CD4-positive, alpha-beta T cell (primary cell): Measurements from ENCODE around the gene VIT. TPM values are rescaled to one million over a fixed set of nuclear protein-coding genes. Genes with fewer than 3 reads are reported as not detected.

Experiments
- ATAC-seq: fragments of 200-7000 bp; cut with Tn5 transposase; one replicate; pipeline ENCODE4 v1.10.0; 2022; ENCODE audit warnings: mild to moderate bottlenecking; ENCODE audit not compliant: poor library complexity
- CTCF ChIA-PET: fragments of 350-600 bp; sonication (Branson Sonifier 250); formaldehyde crosslinking; loops from one replicate; lab custom pipeline; 2021; ENCODE audit warnings: antibody characterized with exemption, inconsistent platforms; lab: Charles Lee
- POLR2A ChIA-PET: fragments of 350-600 bp; sonication (Branson Sonifier 250); formaldehyde crosslinking; loops from one replicate; lab custom pipeline; 2021; ENCODE audit warnings: antibody characterized with exemption, inconsistent platforms; lab: Charles Lee
- DNase-seq, 14 experiments: peaks; one replicate each; pipeline ENCODE4 v3.0.0-alpha.2; 2013 to 2020; ENCODE audit warnings: mixed read lengths in 2 of 14
- H3K27ac ChIP-seq, 2 donors: one replicate each; pipeline versions ENCODE4 v1.5.1 to v1.7.0; 2013; ENCODE audit warnings: low read length in 2 of 2, low read depth in 1 of 2, mild to moderate bottlenecking in 1 of 2
- H3K27me3 ChIP-seq, 2 experiments: 1 replicate in 1 of 2; 2 replicates in 1 of 2; pipeline versions ENCODE4 v1.6.1 to v1.7.0; 2013; ENCODE audit warnings: low read length in 2 of 2, control low read depth in 1 of 2, mild to moderate bottlenecking in 1 of 2, moderate library complexity in 1 of 2; ENCODE audit not compliant: insufficient read depth in 2 of 2, control insufficient read depth in 1 of 2
- H3K36me3 ChIP-seq: one replicate; pipeline ENCODE4 v1.6.1; 2013; ENCODE audit warnings: low read length, control low read depth; ENCODE audit not compliant: insufficient read depth
- H3K4me1 ChIP-seq: one replicate; pipeline ENCODE4 v1.6.1; 2013; ENCODE audit warnings: low read length, control low read depth; ENCODE audit not compliant: insufficient read depth
- H3K4me3 ChIP-seq: one replicate; pipeline ENCODE4 v1.5.1; 2013; ENCODE audit warnings: mild to moderate bottlenecking, low read length, moderate library complexity
- H3K9me3 ChIP-seq, 2 experiments: 1 replicate in 1 of 2; 2 replicates in 1 of 2; pipeline versions ENCODE4 v1.6.1 to v1.7.0; 2013; ENCODE audit warnings: low read length in 2 of 2, mild to moderate bottlenecking in 2 of 2, control low read depth in 1 of 2, moderate library complexity in 1 of 2; ENCODE audit not compliant: control insufficient read depth in 1 of 2, insufficient read depth in 1 of 2
- H3K27ac Mint-ChIP-seq: one replicate; pipeline ENCODE4 v1.8.0; 2020; ENCODE audit warnings: mixed read lengths
- H3K27me3 Mint-ChIP-seq: one replicate; pipeline ENCODE4 v1.8.0; 2021; ENCODE audit warnings: mixed read lengths
- H3K36me3 Mint-ChIP-seq: one replicate; pipeline ENCODE4 v1.8.0; 2021; ENCODE audit warnings: low read depth, mixed read lengths
- H3K4me1 Mint-ChIP-seq: one replicate; pipeline ENCODE4 v1.8.0; 2021; ENCODE audit warnings: low read depth, mixed read lengths
- H3K4me3 Mint-ChIP-seq: one replicate; pipeline ENCODE4 v1.8.0; 2020; ENCODE audit warnings: mild to moderate bottlenecking, mixed read lengths
- H3K9me3 Mint-ChIP-seq: one replicate; pipeline ENCODE4 v1.8.0; 2020; ENCODE audit warnings: mixed read lengths
- intact Hi-C, 2 experiments: fragments of 100-400 bp; cut with DNase I in 1 of 2; cut with micrococcal nuclease in 1 of 2; formaldehyde crosslinking; loops; one replicate each; pipeline versions ENCODE4 v1.15.1 to v1.9.0; 2023 to 2025; cut with DNase I, micrococcal nuclease
- total RNA-seq, 174 experiments: library from RNA in 2 of 174; stranded (reverse) in 2 of 174; gene quantifications; one replicate each; pipeline ENCODE4 v1.2.3 and lab custom pipeline; 2021 to 2026
- TF ChIP-seq, protein P1 (sequence below): fragments of 200-600 bp; IDR thresholded peaks from one replicate; pipeline ENCODE4 v1.8.0; 2022; ENCODE audit warnings: antibody characterized with exemption, mild to moderate bottlenecking

Gene VIT
- total RNA-seq, 2 experiments from 2014 or later = not detected

GRCh38 chr2:36662638-36663037 is 33.9 kb upstream of the VIT start:
- no peaks in the 10 kb centered on the region for H3K4me1 ChIP-seq
- DNase-seq (no peak), ATAC-seq (no peak)
- H3K36me3 ChIP-seq = no peaks in the 10 kb centered on the region
- peaks cover 0 to 6% of the 10 kb centered on the region in 2 experiments for H3K27me3 ChIP-seq
- ChIA-PET POLR2A (no interaction called here), CTCF (no interaction called here)
- no peaks in the 10 kb centered on the region for H3K36me3 Mint-ChIP-seq
- no peak overlapping the region for H3K27ac Mint-ChIP-seq
- TF ChIP-seq, protein P1, sequence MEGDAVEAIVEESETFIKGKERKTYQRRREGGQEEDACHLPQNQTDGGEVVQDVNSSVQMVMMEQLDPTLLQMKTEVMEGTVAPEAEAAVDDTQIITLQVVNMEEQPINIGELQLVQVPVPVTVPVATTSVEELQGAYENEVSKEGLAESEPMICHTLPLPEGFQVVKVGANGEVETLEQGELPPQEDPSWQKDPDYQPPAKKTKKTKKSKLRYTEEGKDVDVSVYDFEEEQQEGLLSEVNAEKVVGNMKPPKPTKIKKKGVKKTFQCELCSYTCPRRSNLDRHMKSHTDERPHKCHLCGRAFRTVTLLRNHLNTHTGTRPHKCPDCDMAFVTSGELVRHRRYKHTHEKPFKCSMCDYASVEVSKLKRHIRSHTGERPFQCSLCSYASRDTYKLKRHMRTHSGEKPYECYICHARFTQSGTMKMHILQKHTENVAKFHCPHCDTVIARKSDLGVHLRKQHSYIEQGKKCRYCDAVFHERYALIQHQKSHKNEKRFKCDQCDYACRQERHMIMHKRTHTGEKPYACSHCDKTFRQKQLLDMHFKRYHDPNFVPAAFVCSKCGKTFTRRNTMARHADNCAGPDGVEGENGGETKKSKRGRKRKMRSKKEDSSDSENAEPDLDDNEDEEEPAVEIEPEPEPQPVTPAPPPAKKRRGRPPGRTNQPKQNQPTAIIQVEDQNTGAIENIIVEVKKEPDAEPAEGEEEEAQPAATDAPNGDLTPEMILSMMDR = no peak
- H3K9me3 ChIP-seq = no peaks in the 10 kb centered on the region
- H3K27me3 Mint-ChIP-seq = peaks cover 7% of the 10 kb centered on the region
- H3K4me3 ChIP-seq = no peak overlapping the region
- H3K4me3 Mint-ChIP-seq = no peak overlapping the region
- no peak overlapping the region for H3K27ac ChIP-seq
- no peaks in the 10 kb centered on the region for H3K4me1 Mint-ChIP-seq
- intact Hi-C loops = loop anchor here in 1 of 2 experiments (10.0 kb wide), 1 partner anchor 308 kb away; the partner anchor contains the start of gene CRIM1
- no peaks in the 10 kb centered on the region for H3K9me3 Mint-ChIP-seq

GRCh38 chr2:36663295-36663694 is 33.2 kb upstream of the VIT start:
- H3K9me3 Mint-ChIP-seq = no peaks in the 10 kb centered on the region
- peaks cover 11% of the 10 kb centered on the region for H3K27me3 Mint-ChIP-seq
- Histone ChIP-seq H3K27me3 (peaks cover 0 to 6% of the 10 kb centered on the region in 2 experiments), H3K36me3 (no peaks in the 10 kb centered on the region), H3K4me3 (no peak overlapping the region), H3K27ac (no peak overlapping the region), H3K9me3 (no peaks in the 10 kb centered on the region), H3K4me1 (no peaks in the 10 kb centered on the region)
- H3K36me3 Mint-ChIP-seq = no peaks in the 10 kb centered on the region
- no peak overlapping the region for H3K4me3 Mint-ChIP-seq
- H3K4me1 Mint-ChIP-seq = no peaks in the 10 kb centered on the region
- intact Hi-C loops = loop anchor here in 1 of 2 experiments (10.0 kb wide), 1 partner anchor 308 kb away; the partner anchor contains the start of gene CRIM1
- POLR2A ChIA-PET = no interaction called here
- CTCF ChIA-PET = no interaction called here
- H3K27ac Mint-ChIP-seq = no peak overlapping the region
- DNase-seq (no peak), ATAC-seq (no peak)
- TF ChIP-seq, protein P1 = no peak

DNA sequence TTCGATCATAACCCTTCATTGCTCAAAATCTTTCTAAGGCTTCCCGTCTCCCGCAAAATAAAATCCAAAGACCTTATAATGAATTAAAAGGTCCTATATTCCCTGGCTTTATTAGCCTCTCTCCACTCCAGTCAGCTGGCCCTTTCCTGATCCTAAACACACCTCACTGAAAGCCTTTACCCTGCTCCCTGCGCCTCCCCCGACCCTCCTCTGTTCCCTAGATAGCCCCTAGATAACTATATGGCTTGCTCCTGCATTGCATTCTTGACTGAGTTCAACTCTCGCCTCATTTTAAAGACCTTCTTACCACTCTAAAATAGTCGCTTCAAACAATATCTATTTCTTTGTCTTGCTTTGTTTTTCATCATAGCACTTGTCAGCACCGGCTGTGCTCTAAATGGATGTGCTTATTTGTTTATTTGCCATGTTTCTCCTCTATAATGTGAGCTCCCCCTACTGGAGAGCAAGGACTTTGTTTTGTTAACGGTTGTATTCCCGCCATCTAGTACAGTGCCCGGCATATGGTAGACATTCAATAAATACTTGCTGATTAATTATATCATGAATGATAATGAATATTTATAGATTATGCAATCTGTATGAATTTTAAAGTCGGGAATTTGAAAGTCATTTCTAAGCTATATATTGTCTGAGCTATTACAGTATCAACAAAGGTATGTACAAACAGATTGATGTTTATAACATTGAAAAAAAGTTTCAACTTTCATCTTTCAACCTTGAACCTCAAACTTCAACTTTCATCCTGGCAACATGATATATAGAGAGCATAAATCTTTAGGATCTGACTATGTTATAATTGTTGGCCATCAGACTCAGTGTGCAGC is 32.4 kb upstream of the VIT start:
- Mint-ChIP-seq H3K27ac (no peak overlapping the region), H3K4me1 (no peaks in the 10 kb centered on the region)
- intact Hi-C loops = loop anchor here (2.0 to 10.0 kb wide), 2 partner anchors 309 to 313 kb away; partner anchors contain the start of gene CRIM1 (in 1 of the 2)

More for the DNA sequence above, 32.4 kb upstream of the VIT start:
- Histone ChIP-seq H3K27me3 (peaks cover 0 to 6% of the 10 kb centered on the region in 2 experiments), H3K4me1 (no peaks in the 10 kb centered on the region), H3K27ac (no peak overlapping the region), H3K36me3 (no peaks in the 10 kb centered on the region), H3K9me3 (no peaks in the 10 kb centered on the region), H3K4me3 (no peak overlapping the region)
- H3K4me3 Mint-ChIP-seq = no peak overlapping the region
- no peaks in the 10 kb centered on the region for H3K36me3 Mint-ChIP-seq
- DNase-seq (peak in 4 of 14 experiments; percentile 14 to 59 (median 52)), ATAC-seq (peak; percentile 56)
- peaks cover 11% of the 10 kb centered on the region for H3K27me3 Mint-ChIP-seq
- TF ChIP-seq, protein P1 = peak; percentile 76
- CTCF ChIA-PET = no interaction called here
- POLR2A ChIA-PET = no interaction called here
- H3K9me3 Mint-ChIP-seq = no peaks in the 10 kb centered on the region
